K562 (cell line): ENCODE results near the gene SLCO2A1. TPM values are rescaled to one million over a fixed set of nuclear protein-coding genes. Genes with fewer than 3 reads are reported as not detected.

Source experiments
- ATAC-seq: fragments of 200-7000 bp; cut with Tn5 transposase; 3 replicates; pipeline ENCODE4 v1.9.1; 2020; ENCODE audit warnings: moderate library complexity
- BruUV-seq: library from RNA; stranded (reverse); fragments of 400-500 nt; replicated peaks from 2 replicates; lab custom pipeline; 2021; lab: Mats Ljungman, UMichigan
- CTCF ChIA-PET: fragments of 300-600 bp; formaldehyde crosslinking; extraction: SDS; loops from one replicate; lab custom pipeline; 2021; ENCODE audit warnings: low intra/inter-chr PET ratio; lab: Yijun Ruan, JAX
- POLR2A ChIA-PET: fragments of 300-600, 350-650 bp; sonication (Branson Sonifier 250); formaldehyde crosslinking; extraction: SDS; loops from one replicate; lab custom pipeline; 2021; ENCODE audit warnings: antibody characterized with exemption, inconsistent platforms; lab: Yijun Ruan, JAX
- DNase-seq, 4 experiments: peaks; one replicate each; pipeline versions ENCODE4 v3.0.0 to v3.0.0-alpha.2; 2011 to 2018; ENCODE audit warnings: low spot score in 3 of 4, mixed read lengths in 3 of 4; ENCODE audit errors: extremely low read depth in 1 of 4
- FAIRE-seq: peaks from 2 replicates; lab custom pipeline; 2011; peaks lifted over from hg19 to GRCh38; lab: Jason Lieb, UNC
- H2AFZ ChIP-seq: 2 replicates; pipeline ENCODE4 v1.6.0; 2011; ENCODE audit warnings: low read depth, low read length, control low read depth, inconsistent platforms
- H3K27ac ChIP-seq: fragments of 200-600 bp; 3 replicates; pipeline ENCODE4 v1.8.0; 2011; ENCODE audit warnings: low read depth, mild to moderate bottlenecking, control low read depth, inconsistent platforms, low read length, moderate library complexity, mixed read lengths; ENCODE audit errors: extremely low read depth
- H3K27me3 ChIP-seq, 2 experiments: fragments of 300-600 bp in 1 of 2; 2 replicates in 1 of 2; 3 replicates in 1 of 2; pipeline versions ENCODE4 v1.6.0 to v1.8.0; 2011; ENCODE audit warnings: inconsistent platforms in 2 of 2, low read length in 2 of 2, mild to moderate bottlenecking in 1 of 2, mixed read lengths in 1 of 2, moderate library complexity in 1 of 2; ENCODE audit not compliant: control insufficient read depth in 2 of 2, insufficient read depth in 2 of 2
- H3K36me3 ChIP-seq: fragments of 300-600 bp; 3 replicates; pipeline ENCODE4 v1.8.0; 2011; ENCODE audit warnings: mild to moderate bottlenecking, low read length, inconsistent platforms; ENCODE audit not compliant: control insufficient read depth, insufficient read depth
- H3K4me1 ChIP-seq, 2 experiments: fragments of 200-600 bp in 1 of 2; replicated peaks in 1 of 2; 2 replicates in 1 of 2; 3 replicates in 1 of 2; pipeline versions ENCODE4 v1.5.1 to v1.8.0; 2011; ENCODE audit warnings: inconsistent platforms in 2 of 2, low read length in 2 of 2, mild to moderate bottlenecking in 1 of 2, mixed read lengths in 1 of 2, moderate library complexity in 1 of 2; ENCODE audit not compliant: control insufficient read depth in 2 of 2, insufficient read depth in 2 of 2
- H3K4me2 ChIP-seq: 2 replicates; pipeline ENCODE4 v1.6.1; 2011; ENCODE audit warnings: low read length, control low read depth, inconsistent platforms, mixed read lengths; ENCODE audit not compliant: insufficient read depth
- H3K4me3 ChIP-seq: fragments of 200-600 bp; sonication (generic), shearing (Covaris generic); 2 replicates; pipeline ENCODE4 v1.5.1; 2016; ENCODE audit warnings: control low read depth, inconsistent platforms
- H3K79me2 ChIP-seq: fragments of 200-600 bp; 3 replicates; pipeline ENCODE4 v1.8.0; 2011; ENCODE audit warnings: low read length, inconsistent platforms; ENCODE audit not compliant: control insufficient read depth, insufficient read depth
- H3K9ac ChIP-seq, 2 experiments: 2 replicates each; pipeline versions ENCODE4 v1.6.0 to v1.6.1; 2011; ENCODE audit warnings: low read depth in 2 of 2, low read length in 2 of 2, control low read depth in 1 of 2, inconsistent platforms in 1 of 2, mild to moderate bottlenecking in 1 of 2, mixed read lengths in 1 of 2; ENCODE audit not compliant: insufficient read depth in 1 of 2
- H3K9me1 ChIP-seq: one replicate; pipeline ENCODE4 v1.6.0; 2011; ENCODE audit warnings: inconsistent platforms, mild to moderate bottlenecking, low read length, moderate library complexity; ENCODE audit not compliant: control insufficient read depth, insufficient read depth
- H3K9me3 ChIP-seq: replicated peaks from 2 replicates; pipeline ENCODE4 v1.5.1; 2011; ENCODE audit warnings: low read depth, low read length, inconsistent platforms; ENCODE audit not compliant: control insufficient read depth, insufficient read depth
- H4K20me1 ChIP-seq: replicated peaks from 2 replicates; pipeline ENCODE4 v1.6.1; 2011; ENCODE audit warnings: low read length, inconsistent platforms, mixed read lengths; ENCODE audit not compliant: control insufficient read depth, insufficient read depth
- CAMTA2 ChIP-seq: fragments of 250-450 bp; sonication (Bioruptor Pico); conservative IDR thresholded peaks from 2 replicates; pipeline ENCODE4 v1.5.1; 2022
- GATAD2B ChIP-seq: fragments of 450-650 bp; IDR thresholded peaks from 2 replicates; pipeline ENCODE4 v1.6.1; 2017; ENCODE audit warnings: mild to moderate bottlenecking, borderline replicate concordance
- RB1 ChIP-seq: fragments of 450-650 bp; IDR thresholded peaks from 2 replicates; pipeline ENCODE4 v1.6.1; 2017; ENCODE audit warnings: low read depth, mild to moderate bottlenecking
- SNRNP70 ChIP-seq: fragments of 200-400 bp; formaldehyde crosslinking; optimal IDR thresholded peaks from 2 replicates; pipeline ENCODE3; 2017; ENCODE audit warnings: low read depth, low read length
- SPI1 ChIP-seq: IDR thresholded peaks from 2 replicates; pipeline ENCODE4 v1.6.1; 2011; ENCODE audit warnings: low read depth, low read length, control low read depth, borderline replicate concordance
- ZNF134 ChIP-seq: fragments of 250-450 bp; sonication (Bioruptor Pico); conservative IDR thresholded peaks from 2 replicates; pipeline ENCODE4 v1.4.0; 2020
- ZNF584 ChIP-seq: fragments of 200-800 bp; sonication (Bioruptor generic); IDR thresholded peaks from 2 replicates; pipeline ENCODE4 v1.6.1; 2016; ENCODE audit warnings: low read depth, mild to moderate bottlenecking, missing genetic modification characterization, missing compliant biosample characterization
- WGBS: fragments of 100-300 bp; shearing (Covaris generic); methylation state at CpG from one replicate; pipeline ENCODE4 v1.1.6; 2016; ENCODE audit warnings: low coverage, mixed read lengths; ENCODE audit not compliant: insufficient coverage; ENCODE audit errors: missing lambda C conversion rate; 5-methylcytosine and 5-hydroxymethylcytosine counted together
- in situ Hi-C: fragments of 300-500 bp; cut with MboI; formaldehyde crosslinking; loops from 4 replicates; pipeline ENCODE4 v1.15.0; 2018; ENCODE audit warnings: inconsistent platforms, mixed read lengths
- intact Hi-C: fragments of 100-400 bp; cut with micrococcal nuclease; formaldehyde crosslinking; loops from 2 replicates; pipeline ENCODE4 v1.14.2; 2022
- polyA plus RNA-seq, 8 experiments: library from polyadenylated mRNA; depleted of rRNA in 4 of 8; stranded (reverse) in 5 of 8; unstranded in 3 of 8; fragments of >200 nt; fragmentation: Nextera tagmentation in 2 of 8; fragmentation: Illumina TruSeq in 1 of 8; extraction: Ambion mirVana in 2 of 8; extraction: Trizol in 1 of 8; gene quantifications; 2 replicates each; pipeline versions ENCODE4 v1.2.1 to v1.2.3, GENCODE V29; 2011 to 2014; ENCODE audit warnings: inconsistent platforms in 1 of 8, missing spikeins in 1 of 8
- total RNA-seq, 7 experiments: library from RNA; depleted of rRNA in 6 of 7; stranded (reverse); fragments of >200 nt in 6 of 7; fragmentation: Illumina TruSeq in 2 of 7; extraction: Trizol in 2 of 7; gene quantifications; 2 replicates each; pipeline versions ENCODE4 v1.2.1 to v1.2.3, GENCODE V29; 2011 to 2021; ENCODE audit warnings: low replicate concordance in 1 of 7
- TF ChIP-seq, protein P1 (sequence below): sonication (generic); IDR thresholded peaks from 2 replicates; pipeline ENCODE4 v1.6.1; 2016
- TF ChIP-seq, protein P2 (sequence below): fragments of 250-450 bp; sonication (Bioruptor Pico); IDR thresholded peaks from 2 replicates; pipeline ENCODE4 v1.4.0; 2020

SLCO2A1 gene
- total and polyA plus RNA-seq, 9 of the 15 experiments (the other 6 are each of a cell fraction or from before 2014, with no cell fraction given), result 0.16 to 1.0 TPM; not detected in 7

DNA sequence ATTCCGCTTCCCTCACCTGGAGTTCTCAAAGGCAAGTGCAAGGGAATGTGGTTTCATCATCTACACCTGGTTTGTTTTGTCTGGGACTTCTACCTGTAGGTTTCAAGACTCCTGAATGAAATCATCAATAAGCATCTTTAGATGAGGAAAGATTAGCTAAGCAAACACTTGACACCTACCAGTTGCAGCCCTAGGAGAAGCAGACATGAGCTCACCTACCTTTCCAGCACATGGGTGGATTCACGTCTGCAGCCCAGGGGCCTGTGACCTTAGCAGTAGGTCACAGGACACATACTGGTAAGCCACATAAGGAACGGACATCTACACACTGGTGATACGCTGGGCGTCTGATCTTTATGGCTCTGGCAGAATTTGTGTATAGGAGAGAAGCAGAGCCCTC is 26.7 kb downstream of the SLCO2A1 start:
- no peak for FAIRE-seq
- Histone ChIP-seq H3K4me3 (no peak overlapping the region), H3K27me3 (peaks cover 6 to 18% of the 10 kb centered on the region in 2 experiments; a peak in 4 of 5 replicates), H3K4me1 (no peaks in the 10 kb centered on the region; a peak in 1 of 5 replicates), H4K20me1 (0 out of 2 replicates have a peak, but pooled peaks cover 3% of the 10 kb centered on the region), H3K27ac (no peak overlapping the region), H2AFZ (no peak overlapping the region)
- BruUV-seq, result no TSS peak
- in situ Hi-C loops, result no loop called here
- intact Hi-C loops, result no loop called here
- POLR2A ChIA-PET, result interaction anchor here (1.0 kb wide), 1 partner anchor 9 kb away, joined by 3 read pairs; no protein-coding TSS in a partner anchor
- TF ChIP-seq ZNF134 (CRISPR knock-in tag) (no peak), CAMTA2 (CRISPR knock-in tag) (no peak), RB1 (no peak)
- TF ChIP-seq, protein P1, sequence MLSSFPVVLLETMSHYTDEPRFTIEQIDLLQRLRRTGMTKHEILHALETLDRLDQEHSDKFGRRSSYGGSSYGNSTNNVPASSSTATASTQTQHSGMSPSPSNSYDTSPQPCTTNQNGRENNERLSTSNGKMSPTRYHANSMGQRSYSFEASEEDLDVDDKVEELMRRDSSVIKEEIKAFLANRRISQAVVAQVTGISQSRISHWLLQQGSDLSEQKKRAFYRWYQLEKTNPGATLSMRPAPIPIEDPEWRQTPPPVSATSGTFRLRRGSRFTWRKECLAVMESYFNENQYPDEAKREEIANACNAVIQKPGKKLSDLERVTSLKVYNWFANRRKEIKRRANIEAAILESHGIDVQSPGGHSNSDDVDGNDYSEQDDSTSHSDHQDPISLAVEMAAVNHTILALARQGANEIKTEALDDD, result no peak
- TF ChIP-seq, all 486 proteins: peak for 0
- ATAC-seq (no peak), DNase-seq (no peak)
- Histone ChIP-seq H3K79me2 (no peaks in the 10 kb centered on the region), H3K9me3 (no peaks in the 10 kb centered on the region), H3K9me1 (no peaks in the 10 kb centered on the region), H3K9ac (no peak overlapping the region), H3K4me2 (no peak overlapping the region), H3K36me3 (no peaks in the 10 kb centered on the region)
- 2% methylated on average over 5 of the region's 5 CpGs for WGBS
- CTCF ChIA-PET, result no interaction called here

DNA sequence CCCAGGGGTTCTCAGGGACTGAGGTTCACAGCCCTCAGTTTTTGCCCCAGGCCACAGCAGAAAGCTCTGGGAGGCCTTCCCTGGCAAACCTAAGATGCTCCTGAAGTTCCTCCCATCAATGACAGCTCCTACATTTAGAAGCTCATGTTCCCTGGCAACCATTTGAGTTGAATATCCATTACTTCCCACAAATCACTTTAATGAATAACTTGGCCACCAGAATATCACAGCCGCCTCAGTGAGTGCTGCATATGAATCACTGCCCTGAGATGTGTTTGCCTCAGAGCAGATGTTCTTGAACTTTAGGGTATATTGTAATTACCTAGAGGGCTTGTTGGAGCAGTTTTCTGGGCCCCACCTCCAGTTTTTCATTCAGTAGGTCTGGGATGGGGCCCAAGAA is 27.4 kb downstream of the SLCO2A1 start:
- no TSS peak for BruUV-seq
- POLR2A ChIA-PET, result no interaction called here
- no peak overlapping the region for H3K4me3 ChIP-seq
- no peak overlapping the region for H3K4me2 ChIP-seq
- 0 out of 2 replicates have a peak, but pooled peaks cover 3% of the 10 kb centered on the region for H4K20me1 ChIP-seq
- H3K79me2 ChIP-seq, result no peaks in the 10 kb centered on the region
- TF ChIP-seq ZNF584 (CRISPR knock-in tag) (no peak), GATAD2B (no peak), SPI1 (no peak), SNRNP70 (no peak)
- TF ChIP-seq, protein P2, sequence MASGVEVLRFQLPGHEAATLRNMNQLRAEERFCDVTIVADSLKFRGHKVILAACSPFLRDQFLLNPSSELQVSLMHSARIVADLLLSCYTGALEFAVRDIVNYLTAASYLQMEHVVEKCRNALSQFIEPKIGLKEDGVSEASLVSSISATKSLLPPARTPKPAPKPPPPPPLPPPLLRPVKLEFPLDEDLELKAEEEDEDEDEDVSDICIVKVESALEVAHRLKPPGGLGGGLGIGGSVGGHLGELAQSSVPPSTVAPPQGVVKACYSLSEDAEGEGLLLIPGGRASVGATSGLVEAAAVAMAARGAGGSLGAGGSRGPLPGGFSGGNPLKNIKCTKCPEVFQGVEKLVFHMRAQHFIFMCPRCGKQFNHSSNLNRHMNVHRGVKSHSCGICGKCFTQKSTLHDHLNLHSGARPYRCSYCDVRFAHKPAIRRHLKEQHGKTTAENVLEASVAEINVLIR (CRISPR knock-in tag), result no peak
- H3K9ac ChIP-seq, result no peak overlapping the region
- no peaks in the 10 kb centered on the region for H3K9me3 ChIP-seq
- H3K27ac ChIP-seq, result no peak overlapping the region
- WGBS, result 38% methylated on average over 1 of the region's 1 CpG
- no peak overlapping the region for H2AFZ ChIP-seq
- peaks cover 6 to 26% of the 10 kb centered on the region in 2 experiments; a peak in 4 of 5 replicates for H3K27me3 ChIP-seq
- in situ Hi-C loops, result no loop called here
- CTCF ChIA-PET, result no interaction called here
- H3K9me1 ChIP-seq, result no peaks in the 10 kb centered on the region
- DNase-seq, result no peak
- H3K36me3 ChIP-seq, result no peaks in the 10 kb centered on the region
- no peaks in the 10 kb centered on the region; a peak in 1 of 5 replicates for H3K4me1 ChIP-seq
- no peak for FAIRE-seq
- no peak for ATAC-seq
- intact Hi-C loops, result no loop called here
